Suppressor macrophage treated with lipopolysaccharide for 1 hour (primary cell): ENCODE data around the gene CCDC74B.
"Not testable (repeated sequence)": the region's sequence is repeated elsewhere in the genome, so short reads cannot be mapped to it uniquely, and the experiment has no call there.

Experiments
- DNase-seq, 3 donors: peaks; one replicate each; pipeline ENCODE4 v3.0.0-alpha.2; 2020 to 2022

Gene CCDC74B

GRCh38 chr2:130145006-130145414, at the start of gene CCDC74B:
Gene CCDC74B, minus strand, starts transcription at chr2:130145112. Its CDS starts 116 bp downstream, at chr2:130144996.
- peak; percentile 28 to 62 (median 42) for DNase-seq

DNA sequence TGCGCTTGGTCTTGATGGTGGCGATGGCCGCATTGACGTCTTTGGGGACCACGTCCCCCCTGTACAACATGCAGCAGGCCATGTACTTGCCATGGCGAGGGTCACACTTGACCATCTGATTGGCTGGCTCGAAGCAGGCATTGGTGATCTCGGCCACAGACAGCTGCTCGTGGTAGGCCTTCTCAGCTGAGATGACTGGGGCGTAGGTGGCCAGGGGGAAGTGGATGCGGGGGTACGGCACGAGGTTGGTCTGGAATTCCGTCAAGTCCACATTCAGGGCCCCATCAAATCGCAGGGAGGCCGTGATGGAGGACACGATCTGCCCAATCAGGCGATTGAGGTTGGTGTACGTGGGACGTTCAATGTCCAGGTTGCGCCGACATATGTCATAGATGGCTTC, 48.9 kb upstream of the CCDC74B start:
- DNase-seq, result not testable (repeated sequence)

DNA sequence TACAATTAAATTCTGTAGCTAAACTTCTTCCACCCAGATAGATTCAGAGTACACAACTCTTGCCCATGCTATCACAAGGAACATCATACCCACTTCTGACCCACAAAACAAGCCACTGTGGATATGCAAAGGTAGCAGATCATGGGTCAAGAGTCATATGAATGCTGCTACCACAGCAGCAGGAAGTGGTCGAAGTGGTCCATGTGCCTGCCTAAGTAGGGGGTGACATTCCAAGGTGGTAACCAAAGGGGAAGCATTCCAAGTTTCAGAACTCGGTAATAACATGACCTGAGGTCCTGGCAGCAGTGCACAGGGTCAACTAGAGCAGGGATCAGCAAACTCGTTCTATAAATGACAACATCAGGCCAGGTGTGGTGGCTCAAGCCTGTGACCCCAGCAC, 47.5 kb upstream of the CCDC74B start:
- DNase-seq, result not testable (repeated sequence)

- not testable (repeated sequence) for DNase-seq
These were observed 46.4 kb upstream of the CCDC74B start for GRCh38 chr2:130191319-130191718.

- DNase-seq, result no peak
These were observed 45.3 kb upstream of the CCDC74B start for GRCh38 chr2:130190237-130190636.

DNA sequence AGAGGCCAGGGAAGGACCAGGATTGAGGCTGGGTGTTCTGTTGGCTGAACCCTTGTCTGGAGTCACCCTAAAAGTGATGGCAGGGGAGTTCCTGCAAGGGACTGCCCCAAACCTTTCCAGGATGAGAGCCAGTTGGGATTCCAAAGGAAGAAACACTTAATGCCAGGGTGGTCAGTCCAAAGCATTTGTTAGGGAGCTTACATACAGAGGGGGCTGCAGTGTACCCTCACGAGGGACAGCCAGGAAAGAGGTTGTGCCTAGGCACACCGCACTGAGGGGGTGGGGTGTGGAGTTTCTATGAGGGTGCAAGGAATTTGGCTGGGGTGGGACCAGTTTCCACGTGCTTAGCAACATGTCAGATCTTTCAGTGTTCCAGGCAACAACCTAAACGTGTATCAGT, 44.0 kb upstream of the CCDC74B start:
- DNase-seq, result not testable (repeated sequence)

DNA sequence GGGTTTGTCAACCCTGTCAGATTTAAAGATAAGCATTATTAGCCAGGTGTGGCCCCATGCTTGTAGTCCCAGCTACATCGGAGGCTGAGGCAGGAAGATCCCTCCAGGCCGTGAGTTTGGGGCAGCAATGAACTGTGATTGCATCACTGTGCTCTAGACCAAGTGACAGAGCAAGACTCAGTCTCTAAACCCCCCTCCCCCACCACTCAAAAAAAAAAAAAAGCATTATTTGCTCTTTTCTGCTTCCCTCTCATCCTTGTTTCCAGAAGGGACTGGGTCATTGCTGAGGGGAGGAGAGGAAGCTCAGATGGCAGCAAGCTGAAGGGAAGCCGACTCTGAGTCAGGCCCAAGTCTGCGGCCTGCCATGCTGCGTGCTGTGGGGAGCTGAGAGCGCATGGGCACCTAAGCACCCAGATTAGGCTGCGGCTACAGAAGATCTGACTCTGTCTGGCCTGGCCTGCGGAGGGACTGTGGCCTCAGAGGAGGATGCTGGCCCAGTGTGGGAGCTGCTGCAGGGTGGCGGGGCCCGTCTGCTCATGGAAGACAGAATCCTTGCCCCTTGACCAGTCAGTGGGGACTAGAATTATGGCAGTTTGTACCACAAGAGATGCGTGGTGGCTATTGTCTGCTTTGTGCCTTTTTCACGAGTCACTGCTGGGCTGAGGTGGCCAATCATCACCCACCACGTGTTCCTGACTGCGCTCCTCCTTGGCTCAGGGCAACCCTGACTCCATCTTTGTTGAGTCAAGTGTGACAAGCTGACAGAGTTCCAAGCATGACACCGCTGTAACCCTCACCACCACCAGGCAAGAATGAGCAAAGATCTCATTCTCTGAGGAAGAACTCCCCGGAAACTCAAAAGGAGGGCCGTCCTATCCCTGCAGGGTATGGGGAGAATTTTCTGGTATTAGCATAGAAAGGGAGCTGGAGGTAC, 43.2 kb upstream of the CCDC74B start:
- not testable (repeated sequence) for DNase-seq

GRCh38 chr2:130187268-130187667, 42.4 kb upstream of the CCDC74B start:
- DNase-seq, result no peak

DNA sequence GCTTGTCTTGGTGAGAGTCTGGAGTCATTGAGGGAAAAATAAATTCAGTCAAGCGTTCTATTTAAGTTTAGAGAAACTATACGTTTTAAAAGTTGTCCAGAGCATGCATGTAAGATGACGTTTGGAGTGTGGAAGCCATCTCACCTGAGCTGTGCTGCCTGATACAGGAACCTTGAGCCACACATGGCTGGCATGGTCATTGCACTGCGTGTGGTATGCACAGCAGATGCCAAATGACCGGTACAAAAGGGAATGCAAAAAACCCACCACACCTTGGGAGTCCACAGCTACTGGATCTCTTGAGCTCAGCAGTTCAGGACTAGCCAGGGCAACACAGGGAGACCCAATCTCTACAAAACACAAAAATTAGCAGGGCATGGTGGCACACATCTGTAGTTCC, 41.5 kb upstream of the CCDC74B start:
- DNase-seq, result no peak

DNA sequence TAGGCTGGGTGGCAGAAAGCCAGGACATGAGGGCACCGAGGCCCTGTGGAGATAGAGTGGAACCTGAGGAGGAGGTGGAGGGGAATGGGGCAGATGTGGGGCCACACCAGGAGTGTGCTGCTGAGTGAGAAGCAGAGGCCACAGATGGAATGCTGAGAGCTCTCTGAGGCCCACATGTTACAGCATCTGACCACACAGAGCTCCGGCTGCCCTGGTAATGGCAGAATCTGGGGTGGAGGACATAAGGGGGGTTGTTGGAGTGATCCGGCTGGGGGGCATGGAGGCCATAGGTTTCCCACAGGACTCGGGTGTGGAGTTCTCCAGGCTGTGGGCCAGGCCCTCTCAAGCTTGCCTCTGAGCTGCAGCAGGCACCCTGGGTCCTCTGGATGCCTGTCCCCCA, 41.0 kb upstream of the CCDC74B start:
- DNase-seq, result no peak

GRCh38 chr2:130185436-130185835, 40.5 kb upstream of the CCDC74B start:
- DNase-seq, result no peak

DNA sequence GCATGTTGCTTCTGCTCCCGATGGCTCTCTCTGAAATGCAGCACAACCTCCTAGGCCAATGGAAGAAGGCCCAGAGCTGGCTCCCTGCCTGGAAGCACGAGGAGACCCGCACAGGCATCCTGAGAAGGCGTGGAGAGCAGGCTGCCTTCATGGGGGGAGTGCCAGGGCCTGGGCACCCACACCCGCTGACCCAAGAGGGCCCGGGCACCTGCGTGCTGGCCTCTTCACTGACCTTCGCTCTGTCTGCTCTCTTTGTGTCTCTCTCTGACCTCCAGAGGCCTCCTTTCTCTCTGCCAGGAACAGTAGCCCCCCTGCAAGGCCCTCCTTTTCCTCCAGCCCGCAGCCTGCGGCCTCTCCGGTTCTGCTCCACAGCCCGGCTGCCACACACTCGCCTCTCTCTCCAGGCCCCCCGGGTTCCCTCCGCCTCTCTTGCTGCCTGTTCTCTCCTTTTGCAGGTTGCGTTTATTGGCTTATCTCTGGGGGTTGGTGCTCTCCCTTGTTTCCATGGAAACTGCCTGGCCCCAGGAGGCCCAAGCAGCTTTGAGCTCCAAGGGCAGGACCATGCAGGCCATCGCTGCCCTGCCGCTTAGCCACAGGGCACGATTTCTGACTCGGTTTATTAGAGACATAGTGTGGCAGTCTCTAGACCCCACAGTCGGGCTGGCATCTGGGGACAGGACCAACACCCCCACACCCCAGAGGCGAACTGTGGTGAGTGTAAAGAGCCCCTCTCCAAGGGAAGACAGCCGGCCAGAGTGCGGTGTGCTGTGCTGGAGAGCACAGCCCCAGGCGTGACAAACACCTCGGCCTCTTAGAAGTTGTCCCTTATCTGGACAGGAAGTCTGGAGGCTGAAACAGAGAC, 38.8 kb upstream of the CCDC74B start:
- DNase-seq, result no peak

DNA sequence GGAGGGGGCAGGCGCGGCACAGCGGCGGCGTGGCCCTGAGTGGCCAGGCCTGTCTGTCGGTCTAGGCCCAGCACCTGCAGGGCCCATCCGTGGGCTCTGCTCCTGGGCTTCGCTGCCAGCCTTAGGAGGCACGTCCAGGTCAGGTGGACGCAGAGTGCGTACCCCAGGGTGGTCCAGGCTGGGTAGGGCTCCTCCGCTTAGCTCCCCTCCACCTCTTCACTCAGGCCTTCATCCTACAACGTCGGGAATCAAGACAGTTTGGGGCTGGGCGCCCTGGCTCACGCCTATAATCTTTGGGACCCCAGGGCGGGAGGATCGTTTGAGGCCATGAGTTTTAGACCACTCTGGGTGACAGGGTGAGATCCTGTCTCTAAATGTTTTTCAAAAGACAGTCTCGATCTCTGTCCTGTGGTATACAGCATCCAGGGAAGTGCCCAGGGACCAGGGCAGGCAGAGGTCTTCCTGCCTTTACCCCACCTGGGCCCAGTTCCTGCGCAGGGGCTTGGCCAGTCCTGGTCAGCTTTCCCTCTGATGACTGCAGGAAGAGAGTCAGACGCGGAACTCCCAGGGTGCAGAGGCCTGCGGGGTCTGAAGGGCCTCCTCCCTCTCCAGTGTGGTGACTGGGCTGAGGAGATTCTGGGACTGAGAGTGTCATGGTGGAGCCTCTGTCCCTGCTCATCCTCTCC, 38.1 kb upstream of the CCDC74B start:
- DNase-seq, result not testable (repeated sequence)

GRCh38 chr2:130181880-130182682, 37.2 kb upstream of the CCDC74B start, which contains the start of gene MZT2B:
Gene MZT2B, plus strand, starts transcription at chr2:130182262. Its CDS starts 21 bp downstream, at chr2:130182283.
- DNase-seq, result peak; percentile 91 to 96 (median 92)

- DNase-seq, result peak; percentile 98 to 99 (median 98)
These were observed 36.5 kb upstream of the CCDC74B start, which contains the start of gene SMPD4 for GRCh38 chr2:130181325-130181879. Gene SMPD4, minus strand, starts transcription at chr2:130181602. Its CDS starts 5,010 bp downstream, at chr2:130176592.

GRCh38 chr2:130180404-130181324, 35.8 kb upstream of the CCDC74B start:
- not testable (repeated sequence) for DNase-seq

GRCh38 chr2:130174866-130175265, 30.0 kb upstream of the CCDC74B start:
- not testable (repeated sequence) for DNase-seq

GRCh38 chr2:130169896-130170295, 25.0 kb upstream of the CCDC74B start:
- DNase-seq, result no peak

GRCh38 chr2:130169163-130169562, 24.3 kb upstream of the CCDC74B start:
- DNase-seq, result not testable (repeated sequence)

- DNase-seq, result not testable (repeated sequence)
These were observed 21.7 kb upstream of the CCDC74B start for GRCh38 chr2:130166611-130167010.
